HepG2 (cell line): Measurements from ENCODE around the gene HOXD3.

Source experiments
- CTCF ChIP-seq: sonication (generic); formaldehyde crosslinking; IDR thresholded peaks from 2 replicates; pipeline ENCODE4 v1.5.0; 2020; ENCODE audit warnings: mild to moderate bottlenecking, missing genetic modification reagents, moderate library complexity
- HDAC2 ChIP-seq: sonication (generic); formaldehyde crosslinking; IDR thresholded peaks from 2 replicates; pipeline ENCODE4 v1.4.0; 2020; ENCODE audit warnings: missing genetic modification reagents
- NR1H2 ChIP-seq: sonication (generic); formaldehyde crosslinking; IDR thresholded peaks from 2 replicates; pipeline ENCODE4 v1.8.1; 2022; ENCODE audit warnings: low read depth, missing genetic modification reagents, borderline replicate concordance

- TF ChIP-seq CTCF (CRISPR knock-in tag) (no peak), HDAC2 (CRISPR knock-in tag) (no peak), NR1H2 (CRISPR knock-in tag) (no peak)
Measured at GRCh38 chr2:176164611-176165369, 7.7 kb downstream of the HOXD3 start.
